ENCODE measurements around the gene CYP46A1.

DNA sequence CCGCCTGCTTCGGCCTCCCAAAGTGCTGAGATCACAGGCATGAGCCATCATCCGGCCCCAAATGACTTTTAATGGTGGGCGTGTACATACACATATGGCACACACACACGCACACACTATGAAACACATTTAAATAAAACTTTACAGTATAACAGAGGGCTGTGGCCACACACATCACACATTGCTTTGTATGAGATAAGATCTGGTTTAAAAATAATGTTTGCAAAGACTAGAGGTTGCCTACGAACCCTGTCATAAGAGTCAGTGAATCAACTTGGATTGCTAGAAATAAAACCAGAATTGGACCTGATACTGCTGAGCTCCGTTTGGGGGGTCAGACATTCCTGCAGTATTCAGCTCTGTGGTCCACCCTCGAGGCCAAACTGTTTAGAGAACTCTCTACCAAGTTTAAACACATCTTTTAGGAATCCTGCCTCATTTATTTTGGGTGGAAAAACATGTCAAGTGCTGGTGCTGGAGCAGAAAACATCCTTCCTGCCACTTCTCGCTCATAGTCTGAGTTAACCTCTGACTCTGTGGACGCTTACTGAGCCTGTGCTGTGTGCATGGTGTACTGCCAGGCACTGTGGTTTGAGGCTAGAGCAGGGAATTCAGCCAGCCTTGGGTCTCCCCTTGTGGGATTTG, 61.3 kb downstream of the CYP46A1 start:
- TF ChIP-seq, protein P1, sequence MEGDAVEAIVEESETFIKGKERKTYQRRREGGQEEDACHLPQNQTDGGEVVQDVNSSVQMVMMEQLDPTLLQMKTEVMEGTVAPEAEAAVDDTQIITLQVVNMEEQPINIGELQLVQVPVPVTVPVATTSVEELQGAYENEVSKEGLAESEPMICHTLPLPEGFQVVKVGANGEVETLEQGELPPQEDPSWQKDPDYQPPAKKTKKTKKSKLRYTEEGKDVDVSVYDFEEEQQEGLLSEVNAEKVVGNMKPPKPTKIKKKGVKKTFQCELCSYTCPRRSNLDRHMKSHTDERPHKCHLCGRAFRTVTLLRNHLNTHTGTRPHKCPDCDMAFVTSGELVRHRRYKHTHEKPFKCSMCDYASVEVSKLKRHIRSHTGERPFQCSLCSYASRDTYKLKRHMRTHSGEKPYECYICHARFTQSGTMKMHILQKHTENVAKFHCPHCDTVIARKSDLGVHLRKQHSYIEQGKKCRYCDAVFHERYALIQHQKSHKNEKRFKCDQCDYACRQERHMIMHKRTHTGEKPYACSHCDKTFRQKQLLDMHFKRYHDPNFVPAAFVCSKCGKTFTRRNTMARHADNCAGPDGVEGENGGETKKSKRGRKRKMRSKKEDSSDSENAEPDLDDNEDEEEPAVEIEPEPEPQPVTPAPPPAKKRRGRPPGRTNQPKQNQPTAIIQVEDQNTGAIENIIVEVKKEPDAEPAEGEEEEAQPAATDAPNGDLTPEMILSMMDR (IDR thresholded peaks at IDR 0.05), result no peak
- TF ChIP-seq POLR2A (IDR thresholded peaks at IDR 0.05), result no peak
